Psoas muscle (tissue), 8 donors: Measurements from ENCODE around the gene IGSF21. TPM values are rescaled to one million over a fixed set of nuclear protein-coding genes. Genes with fewer than 3 reads are reported as not detected.

Experiments used
- ATAC-seq, 4 donors: fragments of 200-7000 bp; cut with Tn5 transposase; one replicate each; pipeline ENCODE4 v1.9.1; 2020; ENCODE audit warnings: moderate library complexity in 3 of 4, mild to moderate bottlenecking in 2 of 4
- DNase-seq, 2 donors: peaks; one replicate each; pipeline ENCODE4 v3.0.0-alpha.2; 2020
- H3K27ac ChIP-seq: fragments of 200-600 bp; one replicate; pipeline ENCODE4 v1.8.0; 2022
- H3K27me3 ChIP-seq, 3 donors: fragments of 200-600 bp in 1 of 3; one replicate each; pipeline versions ENCODE4 v1.6.1 to v1.8.0; 2013 to 2022; ENCODE audit warnings: low read length in 2 of 3, mild to moderate bottlenecking in 2 of 3, moderate library complexity in 1 of 3; ENCODE audit not compliant: insufficient read depth in 3 of 3
- H3K36me3 ChIP-seq, 2 donors: fragments of 200-600 bp in 1 of 2; one replicate each; pipeline versions ENCODE4 v1.6.1 to v1.8.0; 2013 to 2022; ENCODE audit warnings: low read depth in 1 of 2, mild to moderate bottlenecking in 1 of 2, moderate library complexity in 1 of 2; ENCODE audit not compliant: insufficient read depth in 1 of 2
- H3K4me1 ChIP-seq: fragments of 200-600 bp; one replicate; pipeline ENCODE4 v1.8.0; 2022
- H3K4me3 ChIP-seq: fragments of 200-600 bp; one replicate; pipeline ENCODE4 v1.8.0; 2022; ENCODE audit warnings: mild to moderate bottlenecking
- H3K9me3 ChIP-seq: fragments of 200-600 bp; one replicate; pipeline ENCODE4 v1.8.0; 2022
- CTCF ChIP-seq: fragments of 200-600 bp; IDR thresholded peaks from one replicate; pipeline ENCODE4 v1.8.0; 2022; ENCODE audit warnings: antibody characterized with exemption
- WGBS, 3 donors: extraction: QIAGEN DNeasy Blood & Tissue Kit; methylation state at CpG; one replicate each; pipeline versions ENCODE4 v1.1.6 to v1.1.7; 2013; 5-methylcytosine and 5-hydroxymethylcytosine counted together
- intact Hi-C, 2 donors: fragments of 100-400 bp; cut with DNase I; formaldehyde crosslinking; loops; one replicate each; pipeline versions ENCODE4 v1.11.0 to v1.14.2; 2022
- polyA plus RNA-seq, 3 donors: library from polyadenylated mRNA; stranded (reverse); fragments of 200-250 nt; gene quantifications; one replicate each; pipeline ENCODE4 v1.2.3, GENCODE V29; 2013
- total RNA-seq, 4 donors: library from RNA; stranded (reverse); fragmentation: NEBNext Ultra II Directional in 2 of 4; extraction: Animal tissue kit (Norgen Biotek cat#: 25700) in 2 of 4; gene quantifications; one replicate each; pipeline versions ENCODE4 v1.2.1 to v1.2.4, GENCODE V29; 2021 to 2023
- donor health status: healthy with polysubstance abuse.
- donor health status: DM: no; HTN: no; CAD: no; lungs with moderate emphysema.
- donor health status: Bipolar disorder and iron deficiency.
- donor health status: healthy.
- donor health status: DM: yes; HTN: yes; CAD: no.
- donor health status: DM: no; HTN: no; CAD: no.
- donor health status: DM: no; HTN: no; CAD: no.
- donor health status: DM: yes; HTN: yes; CAD: no.

The IGSF21 gene
- total and polyA plus RNA-seq, 7 donors: 0.10 to 0.88 (median 0.42) TPM

DNA sequence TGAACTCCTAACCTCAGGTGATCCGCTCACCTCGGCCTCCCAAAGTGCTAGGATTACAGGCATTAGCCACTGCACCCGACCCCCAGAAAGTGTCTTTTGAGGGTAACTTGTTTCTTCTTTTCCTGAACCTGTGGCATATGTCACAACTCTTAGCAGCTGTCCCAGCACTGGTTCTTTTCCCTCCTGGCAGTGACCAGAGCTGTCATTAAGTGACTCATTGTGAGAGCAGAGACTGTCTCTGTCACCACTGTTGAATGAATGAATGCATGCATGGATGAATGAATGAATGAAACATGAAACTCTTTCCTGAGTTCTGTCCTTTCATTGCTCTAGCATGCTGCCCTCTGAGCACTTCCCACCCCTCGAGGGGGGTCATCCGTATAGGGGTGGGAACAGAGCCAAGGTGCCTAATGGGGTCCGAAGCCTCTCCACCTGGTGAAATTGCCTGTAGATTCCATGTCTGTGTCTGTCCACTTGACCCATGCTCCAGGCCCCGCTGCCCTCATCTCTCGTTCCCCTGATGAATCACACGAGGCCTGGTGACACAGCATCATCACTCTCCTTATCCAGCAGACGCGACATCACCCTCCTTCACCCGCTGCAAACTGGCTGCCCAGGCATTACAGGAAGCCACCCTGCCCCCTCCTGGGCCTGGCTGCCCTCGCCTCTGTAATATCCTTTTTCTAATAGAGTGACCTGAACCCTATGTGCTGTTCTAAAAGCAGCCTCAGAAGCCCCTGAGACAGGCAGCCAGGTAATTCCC lies 75.0 kb downstream of the IGSF21 start:
- Histone ChIP-seq H3K27me3 (peaks cover 0 to 70% (median 7%) of the 10 kb centered on the region in 3 donors), H3K27ac (no peak overlapping the region), H3K9me3 (no peaks in the 10 kb centered on the region), H3K36me3 (no peaks in the 10 kb centered on the region), H3K4me1 (no peaks in the 10 kb centered on the region), H3K4me3 (no peak overlapping the region)
- intact Hi-C loops: no loop called here
- 41 to 47% (median 46%) methylated on average over 13 of the region's 13 CpGs for WGBS, 3 donors
- DNase-seq: peak in 1 of 2 donors; percentile 32
- no peak for ATAC-seq
- no peak for TF ChIP-seq CTCF

GRCh38 chr1:18183533-18183932 lies 75.9 kb downstream of the IGSF21 start:
- H3K9me3 ChIP-seq: no peaks in the 10 kb centered on the region
- H3K4me1 ChIP-seq: no peaks in the 10 kb centered on the region
- no peak for TF ChIP-seq CTCF
- no peak for DNase-seq
- no peak overlapping the region for H3K4me3 ChIP-seq
- ATAC-seq: no peak
- H3K27ac ChIP-seq: no peak overlapping the region
- 63 to 69% (median 66%) methylated on average over 7 of the region's 7 CpGs for WGBS, 3 donors
- H3K36me3 ChIP-seq: no peaks in the 10 kb centered on the region
- H3K27me3 ChIP-seq: peaks cover 0 to 62% (median 7%) of the 10 kb centered on the region in 3 donors
- intact Hi-C loops: no loop called here

- ATAC-seq (no peak), DNase-seq (no peak)
- Histone ChIP-seq H3K4me3 (no peak overlapping the region), H3K4me1 (no peaks in the 10 kb centered on the region), H3K27me3 (peaks cover 0 to 59% (median 11%) of the 10 kb centered on the region in 3 donors), H3K36me3 (no peaks in the 10 kb centered on the region), H3K27ac (no peak overlapping the region), H3K9me3 (no peaks in the 10 kb centered on the region)
- TF ChIP-seq CTCF: no peak
- intact Hi-C loops: no loop called here
- 73 to 80% (median 78%) methylated on average over 5 of the region's 5 CpGs for WGBS, 3 donors
Measured at GRCh38 chr1:18187054-18187453, 79.5 kb downstream of the IGSF21 start.

DNA sequence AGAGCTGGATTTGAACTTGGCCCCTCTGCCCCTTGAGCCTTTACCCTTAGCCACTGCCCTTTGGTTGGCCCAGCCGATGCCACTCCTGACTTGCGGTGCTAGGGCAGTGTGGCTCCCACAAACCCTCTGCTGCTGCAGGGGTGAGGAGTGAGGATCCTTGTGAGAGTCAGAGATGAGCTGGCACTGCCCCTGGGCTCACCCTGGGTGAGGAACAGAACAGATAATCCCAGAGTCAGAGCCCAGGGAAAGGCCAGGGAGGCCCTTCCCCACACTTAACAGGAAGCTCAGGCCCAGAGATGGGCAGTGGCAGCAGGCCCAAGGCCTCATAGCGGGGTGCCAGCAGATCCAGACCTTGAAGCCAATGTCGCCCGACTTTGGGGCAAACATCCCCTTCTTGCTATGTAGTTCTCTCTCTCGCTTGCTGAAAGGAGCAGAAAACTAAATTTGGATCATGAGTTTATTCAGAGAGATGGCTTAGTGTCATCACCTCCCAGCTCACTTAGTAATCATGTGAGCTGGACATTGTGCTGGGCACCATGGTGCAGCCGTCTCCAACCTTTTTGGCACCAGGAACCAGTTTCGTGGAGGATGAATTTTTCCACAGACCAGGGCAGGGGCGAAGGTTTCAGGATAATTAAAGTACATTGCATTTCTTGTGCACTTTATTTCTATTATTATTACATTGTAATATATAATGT lies 81.4 kb downstream of the IGSF21 start:
- H3K27ac ChIP-seq: no peak overlapping the region
- no peaks in the 10 kb centered on the region for H3K9me3 ChIP-seq
- no peak for ATAC-seq
- H3K36me3 ChIP-seq: no peaks in the 10 kb centered on the region
- no peak for DNase-seq
- intact Hi-C loops: no loop called here
- 81 to 85% (median 82%) methylated on average over 9 of the region's 9 CpGs for WGBS, 3 donors
- no peak for TF ChIP-seq CTCF
- no peaks in the 10 kb centered on the region for H3K4me1 ChIP-seq
- H3K4me3 ChIP-seq: no peak overlapping the region
- H3K27me3 ChIP-seq: peaks cover 0 to 60% (median 5%) of the 10 kb centered on the region in 3 donors
